GM23338 (cell line): Measurements from ENCODE around the gene PRDM10. TPM values are rescaled to one million over a fixed set of nuclear protein-coding genes. Genes with fewer than 3 reads are reported as not detected.
A peak's percentile ranks its signal among the peaks of the same experiment; 100 is the strongest.

ENCODE experiments used
- ATAC-seq: fragments of 200-7000 bp; cut with Tn5 transposase; 3 replicates; pipeline ENCODE4 v1.9.1; 2020
- DNase-seq: peaks from one replicate; pipeline ENCODE4 v3.0.0-alpha.2; 2015; ENCODE audit warnings: low spot score
- H2AFZ ChIP-seq: fragments of 200-600 bp; sonication (generic); 2 replicates; pipeline ENCODE4 v1.8.0; 2016; ENCODE audit warnings: antibody characterized with exemption, mild to moderate bottlenecking, moderate library complexity
- H3F3A ChIP-seq: fragments of 200-600 bp; sonication (generic); replicated peaks from 2 replicates; pipeline ENCODE4 v1.8.0; 2017; ENCODE audit warnings: antibody characterized with exemption, mixed run types, low read depth
- H3K27ac ChIP-seq: fragments of 200-600 bp; sonication (generic); 2 replicates; pipeline ENCODE4 v1.6.1; 2016; ENCODE audit warnings: low read depth
- H3K27me3 ChIP-seq: fragments of 200-600 bp; sonication (generic); 2 replicates; pipeline ENCODE4 v1.8.0; 2016; ENCODE audit warnings: mild to moderate bottlenecking, mixed run types, moderate library complexity; ENCODE audit not compliant: insufficient read depth
- H3K36me3 ChIP-seq: fragments of 200-600 bp; sonication (generic); 2 replicates; pipeline ENCODE4 v1.8.0; 2016; ENCODE audit warnings: mild to moderate bottlenecking; ENCODE audit not compliant: insufficient read depth
- H3K4me1 ChIP-seq: fragments of 200-600 bp; sonication (generic); 2 replicates; pipeline ENCODE4 v1.8.0; 2016; ENCODE audit warnings: mild to moderate bottlenecking, moderate library complexity; ENCODE audit not compliant: insufficient read depth
- H3K4me2 ChIP-seq: fragments of 200-600 bp; sonication (generic); 2 replicates; pipeline ENCODE4 v1.7.1; 2017; ENCODE audit warnings: mixed run types
- H3K4me3 ChIP-seq: fragments of 200-600 bp; sonication (generic); 2 replicates; pipeline ENCODE4 v1.6.1; 2016; ENCODE audit warnings: mixed run types
- H3K79me2 ChIP-seq: fragments of 200-600 bp; sonication (generic); replicated peaks from 2 replicates; pipeline ENCODE4 v1.8.0; 2017; ENCODE audit warnings: mild to moderate bottlenecking; ENCODE audit not compliant: insufficient read depth
- H3K9me2 ChIP-seq: fragments of 200-600 bp; sonication (generic); 2 replicates; pipeline ENCODE4 v1.8.0; 2017; ENCODE audit not compliant: insufficient read depth
- H4K20me1 ChIP-seq: fragments of 200-600 bp; sonication (generic); replicated peaks from 2 replicates; pipeline ENCODE4 v1.8.0; 2017; ENCODE audit warnings: mild to moderate bottlenecking; ENCODE audit not compliant: insufficient read depth
- H3K27ac Mint-ChIP-seq: 2 replicates; pipeline ENCODE4 v1.8.0; 2020; ENCODE audit warnings: inconsistent platforms, mild to moderate bottlenecking, moderate library complexity, mixed read lengths
- H3K27me3 Mint-ChIP-seq: 3 replicates; pipeline ENCODE4 v1.8.0; 2022; ENCODE audit warnings: low read depth, mild to moderate bottlenecking, moderate library complexity, mixed read lengths, inconsistent platforms; ENCODE audit not compliant: insufficient read depth, poor library complexity
- H3K36me3 Mint-ChIP-seq: 3 replicates; pipeline ENCODE4 v1.8.0; 2021; ENCODE audit warnings: low read depth, mild to moderate bottlenecking, inconsistent platforms, moderate library complexity, mixed read lengths
- H3K4me1 Mint-ChIP-seq: 3 replicates; pipeline ENCODE4 v1.8.0; 2020; ENCODE audit warnings: mild to moderate bottlenecking, inconsistent platforms, mixed read lengths
- H3K4me3 Mint-ChIP-seq: 3 replicates; pipeline ENCODE4 v1.8.0; 2021; ENCODE audit warnings: moderate library complexity, mild to moderate bottlenecking, inconsistent platforms, mixed read lengths
- H3K9me3 Mint-ChIP-seq: 3 replicates; pipeline ENCODE4 v1.8.0; 2020; ENCODE audit warnings: moderate library complexity, mild to moderate bottlenecking, inconsistent platforms, mixed read lengths
- CREB1 ChIP-seq: fragments of 250-450 bp; sonication (Bioruptor Pico); IDR thresholded peaks from 2 replicates; pipeline ENCODE4 v1.5.0; 2020; ENCODE audit warnings: low read depth, mild to moderate bottlenecking, moderate library complexity
- ETS1 ChIP-seq: IDR thresholded peaks from 2 replicates; pipeline ENCODE4 v1.6.1; 2016; ENCODE audit warnings: antibody characterized with exemption
- EZH2 ChIP-seq: fragments of 200-600 bp; sonication (generic); IDR thresholded peaks from one replicate; pipeline ENCODE4 v1.8.0; 2017; ENCODE audit warnings: antibody characterized with exemption, mild to moderate bottlenecking, low read depth; ENCODE audit not compliant: unreplicated experiment
- EZH2phosphoT487 ChIP-seq: fragments of 200-600 bp; sonication (generic); IDR thresholded peaks from one replicate; pipeline ENCODE4 v1.8.1; 2018; ENCODE audit warnings: antibody characterized with exemption; ENCODE audit not compliant: unreplicated experiment
- JUNB ChIP-seq: IDR thresholded peaks from one replicate; pipeline ENCODE4 v1.6.1; 2016; ENCODE audit warnings: antibody characterized with exemption; ENCODE audit not compliant: unreplicated experiment
- NANOG ChIP-seq: IDR thresholded peaks from 2 replicates; pipeline ENCODE4 v1.6.1; 2016; ENCODE audit warnings: antibody characterized with exemption, borderline replicate concordance
- POLR2AphosphoS5 ChIP-seq: IDR thresholded peaks from 2 replicates; pipeline ENCODE4 v1.6.1; 2016; ENCODE audit warnings: antibody characterized with exemption, low read depth
- REST ChIP-seq: IDR thresholded peaks from one replicate; pipeline ENCODE4 v1.6.1; 2018; ENCODE audit warnings: antibody characterized with exemption; ENCODE audit not compliant: unreplicated experiment
- STAT1 ChIP-seq: IDR thresholded peaks from one replicate; pipeline ENCODE4 v1.6.1; 2016; ENCODE audit warnings: antibody characterized with exemption; ENCODE audit not compliant: unreplicated experiment
- ZNF114 ChIP-seq: fragments of 250-450 bp; sonication (Bioruptor Pico); IDR thresholded peaks from 2 replicates; pipeline ENCODE4 v1.5.0; 2020; ENCODE audit warnings: mild to moderate bottlenecking, moderate library complexity
- ZNF331 ChIP-seq: fragments of 250-450 bp; sonication (Bioruptor Pico); IDR thresholded peaks from 2 replicates; pipeline ENCODE4 v1.5.0; 2020; ENCODE audit warnings: low read depth, mild to moderate bottlenecking, moderate library complexity
- polyA plus RNA-seq: library from polyadenylated mRNA; unstranded; fragments of >200 nt; fragmentation: Nextera tagmentation; extraction: Ambion mirVana; gene quantifications from 2 replicates; pipeline ENCODE4 v1.2.1, GENCODE V29; 2016
- total RNA-seq: library from RNA; depleted of rRNA; stranded (reverse); fragments of >200 nt; shearing (Covaris generic); gene quantifications from 2 replicates; pipeline ENCODE4 v1.2.3, GENCODE V29; 2014

PRDM10 gene
- total and polyA plus RNA-seq, 2 experiments from 2014 or later: 5.2 to 14.9 TPM

- Mint-ChIP-seq H3K4me1 (peaks cover 22% of the 10 kb centered on the region), H3K9me3 (peaks cover 3% of the 10 kb centered on the region; the same call in 1 of the 3 replicates), H3K4me3 (peak within 1 kb of the TSS; percentile 93), H3K27ac (peak within 1 kb of the TSS; percentile 92), H3K36me3 (peaks cover 40% of the 10 kb centered on the region), H3K27me3 (peaks cover 4% of the 10 kb centered on the region)
- no peaks in the 10 kb centered on the region for H3K27me3 ChIP-seq
- H3K27ac ChIP-seq: peak within 1 kb of the TSS; percentile 95
- H3K4me1 ChIP-seq: peaks cover 19% of the 10 kb centered on the region
- no peaks in the 10 kb centered on the region for H3K9me2 ChIP-seq
- peaks cover 5% of the 10 kb centered on the region; the same call in 1 of the 2 replicates for H4K20me1 ChIP-seq
- peaks cover 23% of the 10 kb centered on the region for H3K79me2 ChIP-seq
- ATAC-seq: peak; percentile 95
- peak; percentile 94 for DNase-seq
- peaks cover 9% of the 10 kb centered on the region; the same call in 1 of the 2 replicates for H3K36me3 ChIP-seq
- peaks cover 14% of the 10 kb centered on the region for H3F3A ChIP-seq
- peak within 1 kb of the TSS; percentile 99 for H2AFZ ChIP-seq
- TF ChIP-seq POLR2AphosphoS5 (peak; percentile 85), ZNF331 (CRISPR knock-in tag) (no peak), STAT1 (no peak), CREB1 (CRISPR knock-in tag) (0 out of 2 replicates have a peak, but pooled peaks have one; percentile 27), EZH2phosphoT487 (no peak)
- H3K4me3 ChIP-seq: peak within 1 kb of the TSS; percentile 90
- peak within 1 kb of the TSS; percentile 99 for H3K4me2 ChIP-seq
Observed at GRCh38 chr11:129895126-129896041, 107.3 kb downstream of the PRDM10 start, which contains the start of gene NFRKB. Gene NFRKB, minus strand, starts transcription at chr11:129895578. Its CDS starts 2,729 bp downstream, at chr11:129892849.

- no peaks in the 10 kb centered on the region for H3K9me2 ChIP-seq
- 0 out of 2 replicates have a peak overlapping the region, but pooled peaks have one; percentile 45 for H3K27ac ChIP-seq
- H3K9me3 Mint-ChIP-seq: peaks cover 3% of the 10 kb centered on the region; the same call in 1 of the 3 replicates
- H2AFZ ChIP-seq: peak overlapping the region; percentile 85
- peaks cover 4% of the 10 kb centered on the region for H3K27me3 Mint-ChIP-seq
- H3K79me2 ChIP-seq: peaks cover 23% of the 10 kb centered on the region
- peaks cover 19% of the 10 kb centered on the region for H3K4me1 ChIP-seq
- H3K27ac Mint-ChIP-seq: peak overlapping the region; percentile 64; the same call in 1 of the 2 replicates
- ATAC-seq (no peak), DNase-seq (no peak)
- no peaks in the 10 kb centered on the region for H3K27me3 ChIP-seq
- peaks cover 41% of the 10 kb centered on the region for H3K36me3 Mint-ChIP-seq
- H3K4me2 ChIP-seq: peak overlapping the region; percentile 99
- peak overlapping the region; percentile 90 for H3K4me3 ChIP-seq
- H3F3A ChIP-seq: peaks cover 14% of the 10 kb centered on the region
- H3K36me3 ChIP-seq: peaks cover 9% of the 10 kb centered on the region; the same call in 1 of the 2 replicates
- H4K20me1 ChIP-seq: peaks cover 5% of the 10 kb centered on the region; the same call in 1 of the 2 replicates
- H3K4me3 Mint-ChIP-seq: peak overlapping the region; percentile 93
- H3K4me1 Mint-ChIP-seq: peaks cover 22% of the 10 kb centered on the region
- TF ChIP-seq ZNF114 (CRISPR knock-in tag) (no peak), NANOG (no peak), JUNB (no peak), EZH2 (no peak), ETS1 (no peak), STAT1 (no peak), EZH2phosphoT487 (no peak), CREB1 (CRISPR knock-in tag) (no peak), ZNF331 (CRISPR knock-in tag) (no peak), REST (no peak)
Observed at GRCh38 chr11:129894278-129895125, 108.1 kb downstream of the PRDM10 start.
